Neural cell (in vitro differentiated cells): ENCODE measurements around the gene ISG20.

ENCODE experiments used
- EP300 ChIP-seq: fragments of 450-650 bp; conservative IDR thresholded peaks from 2 replicates; pipeline ENCODE4 v1.6.1; 2014; ENCODE audit warnings: antibody characterized with exemption, mild to moderate bottlenecking, moderate library complexity; ENCODE audit not compliant: poor library complexity, severe bottlenecking
- RAD21 ChIP-seq: fragments of 450-650 bp; conservative IDR thresholded peaks from 2 replicates; pipeline ENCODE4 v1.6.1; 2014; ENCODE audit warnings: antibody characterized with exemption, mild to moderate bottlenecking, moderate library complexity
- TF ChIP-seq, protein P1 (sequence below): fragments of 450-650 bp; IDR thresholded peaks from 2 replicates; pipeline ENCODE4 v1.5.1; 2014; ENCODE audit warnings: antibody characterized with exemption, mild to moderate bottlenecking, moderate library complexity; ENCODE audit not compliant: poor library complexity, severe bottlenecking
- TF ChIP-seq, protein P2 (sequence below): IDR thresholded peaks from 2 replicates; pipeline ENCODE4 v1.6.1; 2012; ENCODE audit warnings: borderline replicate concordance

DNA sequence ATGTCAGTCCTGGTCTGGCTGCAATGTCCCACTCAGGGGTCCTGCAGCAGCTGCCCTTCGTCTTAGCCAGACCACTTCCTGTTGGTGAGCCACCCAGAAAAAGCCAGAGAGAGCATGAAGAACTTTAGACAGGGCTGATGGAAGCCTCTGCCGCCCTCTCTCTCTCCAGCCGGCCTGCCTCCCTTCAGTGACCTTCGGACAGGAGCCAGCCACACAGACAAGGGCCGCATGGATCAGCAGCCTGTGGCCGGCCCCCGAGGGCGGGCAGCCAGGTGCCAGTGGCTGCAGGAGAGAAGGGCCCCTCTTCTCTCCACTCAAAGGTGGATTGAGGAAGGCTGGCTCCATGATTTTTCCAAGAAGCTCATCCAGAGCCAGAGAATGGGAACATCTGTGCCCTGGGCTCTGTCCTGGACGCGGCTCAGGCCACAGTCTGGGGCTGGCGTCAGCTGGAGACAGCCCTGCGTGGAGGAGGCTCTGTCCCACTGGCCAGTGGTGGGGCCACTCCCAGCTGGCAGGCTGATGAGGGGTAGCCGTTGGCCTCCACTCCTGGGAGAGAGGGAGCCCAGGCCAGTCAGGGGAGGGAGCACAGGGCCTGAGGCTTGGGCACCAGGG lies 42.9 kb downstream of the ISG20 start:
- TF ChIP-seq, protein P1, sequence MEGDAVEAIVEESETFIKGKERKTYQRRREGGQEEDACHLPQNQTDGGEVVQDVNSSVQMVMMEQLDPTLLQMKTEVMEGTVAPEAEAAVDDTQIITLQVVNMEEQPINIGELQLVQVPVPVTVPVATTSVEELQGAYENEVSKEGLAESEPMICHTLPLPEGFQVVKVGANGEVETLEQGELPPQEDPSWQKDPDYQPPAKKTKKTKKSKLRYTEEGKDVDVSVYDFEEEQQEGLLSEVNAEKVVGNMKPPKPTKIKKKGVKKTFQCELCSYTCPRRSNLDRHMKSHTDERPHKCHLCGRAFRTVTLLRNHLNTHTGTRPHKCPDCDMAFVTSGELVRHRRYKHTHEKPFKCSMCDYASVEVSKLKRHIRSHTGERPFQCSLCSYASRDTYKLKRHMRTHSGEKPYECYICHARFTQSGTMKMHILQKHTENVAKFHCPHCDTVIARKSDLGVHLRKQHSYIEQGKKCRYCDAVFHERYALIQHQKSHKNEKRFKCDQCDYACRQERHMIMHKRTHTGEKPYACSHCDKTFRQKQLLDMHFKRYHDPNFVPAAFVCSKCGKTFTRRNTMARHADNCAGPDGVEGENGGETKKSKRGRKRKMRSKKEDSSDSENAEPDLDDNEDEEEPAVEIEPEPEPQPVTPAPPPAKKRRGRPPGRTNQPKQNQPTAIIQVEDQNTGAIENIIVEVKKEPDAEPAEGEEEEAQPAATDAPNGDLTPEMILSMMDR: no peak
- TF ChIP-seq RAD21 (no peak), EP300 (no peak)
- TF ChIP-seq, protein P2, sequence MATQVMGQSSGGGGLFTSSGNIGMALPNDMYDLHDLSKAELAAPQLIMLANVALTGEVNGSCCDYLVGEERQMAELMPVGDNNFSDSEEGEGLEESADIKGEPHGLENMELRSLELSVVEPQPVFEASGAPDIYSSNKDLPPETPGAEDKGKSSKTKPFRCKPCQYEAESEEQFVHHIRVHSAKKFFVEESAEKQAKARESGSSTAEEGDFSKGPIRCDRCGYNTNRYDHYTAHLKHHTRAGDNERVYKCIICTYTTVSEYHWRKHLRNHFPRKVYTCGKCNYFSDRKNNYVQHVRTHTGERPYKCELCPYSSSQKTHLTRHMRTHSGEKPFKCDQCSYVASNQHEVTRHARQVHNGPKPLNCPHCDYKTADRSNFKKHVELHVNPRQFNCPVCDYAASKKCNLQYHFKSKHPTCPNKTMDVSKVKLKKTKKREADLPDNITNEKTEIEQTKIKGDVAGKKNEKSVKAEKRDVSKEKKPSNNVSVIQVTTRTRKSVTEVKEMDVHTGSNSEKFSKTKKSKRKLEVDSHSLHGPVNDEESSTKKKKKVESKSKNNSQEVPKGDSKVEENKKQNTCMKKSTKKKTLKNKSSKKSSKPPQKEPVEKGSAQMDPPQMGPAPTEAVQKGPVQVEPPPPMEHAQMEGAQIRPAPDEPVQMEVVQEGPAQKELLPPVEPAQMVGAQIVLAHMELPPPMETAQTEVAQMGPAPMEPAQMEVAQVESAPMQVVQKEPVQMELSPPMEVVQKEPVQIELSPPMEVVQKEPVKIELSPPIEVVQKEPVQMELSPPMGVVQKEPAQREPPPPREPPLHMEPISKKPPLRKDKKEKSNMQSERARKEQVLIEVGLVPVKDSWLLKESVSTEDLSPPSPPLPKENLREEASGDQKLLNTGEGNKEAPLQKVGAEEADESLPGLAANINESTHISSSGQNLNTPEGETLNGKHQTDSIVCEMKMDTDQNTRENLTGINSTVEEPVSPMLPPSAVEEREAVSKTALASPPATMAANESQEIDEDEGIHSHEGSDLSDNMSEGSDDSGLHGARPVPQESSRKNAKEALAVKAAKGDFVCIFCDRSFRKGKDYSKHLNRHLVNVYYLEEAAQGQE: no peak
